ENCODE measurements around the gene CPLX4.

The CPLX4 gene

DNA sequence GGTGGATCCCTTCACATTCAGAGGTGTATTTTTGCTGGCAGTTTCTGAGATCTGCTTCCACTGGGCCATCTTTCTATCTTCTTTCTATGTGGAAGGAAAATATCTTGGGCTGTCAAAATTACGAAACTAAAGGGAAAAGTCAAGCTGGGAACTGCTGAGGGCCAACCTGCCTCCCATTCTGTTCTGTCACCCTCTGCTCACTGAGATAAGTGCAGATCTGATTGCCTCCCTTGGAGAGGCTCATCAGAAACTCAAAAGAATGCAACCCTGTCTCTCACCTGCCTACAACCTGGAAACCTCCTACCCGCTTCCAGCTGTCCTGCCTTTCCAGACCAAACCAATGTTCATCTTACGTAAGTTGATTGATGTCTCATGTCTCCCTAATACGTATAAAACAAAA is 71.7 kb downstream of the CPLX4 start:
- Mint-ChIP-seq H3K27ac (no peak overlapping the region), H3K27me3 (peaks cover 53% of the 10 kb centered on the region), H3K4me3 (no peak overlapping the region), H3K4me1 (ENCODE audit: low read depth) (no peaks in the 10 kb centered on the region), H3K9me3 (no peaks in the 10 kb centered on the region), H3K36me3 (ENCODE audit: low read depth) (no peaks in the 10 kb centered on the region)
